Keratinocyte (primary cell): Measurements from ENCODE around the gene FOXD3.

Experiments
- EZH2 ChIP-seq: IDR thresholded peaks from one replicate; pipeline ENCODE4 v1.6.1; 2012; ENCODE audit warnings: inconsistent platforms, mild to moderate bottlenecking, low read length, moderate library complexity
- TF ChIP-seq, protein P1 (sequence below), 3 experiments: IDR thresholded peaks in 1 of 3; conservative IDR thresholded peaks in 1 of 3; optimal IDR thresholded peaks in 1 of 3; 2 replicates in 2 of 3; 3 replicates in 1 of 3; pipeline versions ENCODE3 to v1.5.1; 2011; ENCODE audit warnings: low read length in 3 of 3, mild to moderate bottlenecking in 3 of 3, moderate library complexity in 2 of 3, control low read depth in 1 of 3, inconsistent platforms in 1 of 3; ENCODE audit not compliant: insufficient read depth in 2 of 3; ENCODE audit errors: extremely low read depth in 1 of 3

GRCh38 chr1:63322944-63323864 lies 837 bp downstream of the FOXD3 start:
- TF ChIP-seq, protein P1, sequence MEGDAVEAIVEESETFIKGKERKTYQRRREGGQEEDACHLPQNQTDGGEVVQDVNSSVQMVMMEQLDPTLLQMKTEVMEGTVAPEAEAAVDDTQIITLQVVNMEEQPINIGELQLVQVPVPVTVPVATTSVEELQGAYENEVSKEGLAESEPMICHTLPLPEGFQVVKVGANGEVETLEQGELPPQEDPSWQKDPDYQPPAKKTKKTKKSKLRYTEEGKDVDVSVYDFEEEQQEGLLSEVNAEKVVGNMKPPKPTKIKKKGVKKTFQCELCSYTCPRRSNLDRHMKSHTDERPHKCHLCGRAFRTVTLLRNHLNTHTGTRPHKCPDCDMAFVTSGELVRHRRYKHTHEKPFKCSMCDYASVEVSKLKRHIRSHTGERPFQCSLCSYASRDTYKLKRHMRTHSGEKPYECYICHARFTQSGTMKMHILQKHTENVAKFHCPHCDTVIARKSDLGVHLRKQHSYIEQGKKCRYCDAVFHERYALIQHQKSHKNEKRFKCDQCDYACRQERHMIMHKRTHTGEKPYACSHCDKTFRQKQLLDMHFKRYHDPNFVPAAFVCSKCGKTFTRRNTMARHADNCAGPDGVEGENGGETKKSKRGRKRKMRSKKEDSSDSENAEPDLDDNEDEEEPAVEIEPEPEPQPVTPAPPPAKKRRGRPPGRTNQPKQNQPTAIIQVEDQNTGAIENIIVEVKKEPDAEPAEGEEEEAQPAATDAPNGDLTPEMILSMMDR (optimal IDR thresholded peaks at IDR 0.05 in 1 of 3, IDR thresholded peaks at IDR 0.05 in 1 of 3, conservative IDR thresholded peaks at IDR 0.05 in 1 of 3; ENCODE audit: extremely low read depth in 1 of 3, insufficient read depth in 2 of 3, low read length in 3 of 3): peak in 2 of 3 experiments; percentile 6 to 8
- peak; percentile 100 for TF ChIP-seq EZH2
